GM19467 (cell line): ENCODE measurements around the gene HOXB7.

ENCODE experiments used
- ATAC-seq: cut with Tn5 transposase; IDR thresholded peaks from one replicate; pipeline ENCODE4 v1.9.1; 2021; ENCODE audit warnings: mild to moderate bottlenecking, moderate library complexity; ENCODE audit not compliant: unreplicated experiment

The HOXB7 gene

GRCh38 chr17:48586355-48587258 is 24.2 kb downstream of the HOXB7 start:
- ATAC-seq, result no peak

DNA sequence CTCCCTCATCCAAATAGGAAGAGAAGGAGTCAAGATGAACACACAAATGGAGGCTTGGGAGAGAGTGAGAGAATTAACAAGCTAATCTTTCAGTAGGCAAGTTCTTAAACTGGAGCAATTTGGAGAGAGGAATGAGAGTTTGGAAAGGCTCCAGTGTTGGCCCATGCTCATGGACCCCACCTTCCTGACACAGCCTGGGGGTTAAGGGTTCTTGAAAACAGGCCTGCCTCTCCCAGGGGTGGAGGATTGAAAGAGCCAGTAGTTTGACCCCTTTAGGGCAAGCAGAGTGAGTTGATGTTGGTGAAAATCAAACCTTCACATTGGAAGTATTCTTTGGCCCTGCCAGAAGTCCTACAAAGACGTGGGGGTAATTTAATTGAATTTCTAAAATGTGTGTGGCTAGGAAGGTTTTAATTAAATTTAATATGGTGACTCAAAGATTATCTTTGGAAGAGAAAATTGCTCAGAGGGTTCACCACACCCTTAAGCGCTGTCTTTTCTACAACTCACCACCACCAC is 26.5 kb downstream of the HOXB7 start:
- ATAC-seq, result no peak

DNA sequence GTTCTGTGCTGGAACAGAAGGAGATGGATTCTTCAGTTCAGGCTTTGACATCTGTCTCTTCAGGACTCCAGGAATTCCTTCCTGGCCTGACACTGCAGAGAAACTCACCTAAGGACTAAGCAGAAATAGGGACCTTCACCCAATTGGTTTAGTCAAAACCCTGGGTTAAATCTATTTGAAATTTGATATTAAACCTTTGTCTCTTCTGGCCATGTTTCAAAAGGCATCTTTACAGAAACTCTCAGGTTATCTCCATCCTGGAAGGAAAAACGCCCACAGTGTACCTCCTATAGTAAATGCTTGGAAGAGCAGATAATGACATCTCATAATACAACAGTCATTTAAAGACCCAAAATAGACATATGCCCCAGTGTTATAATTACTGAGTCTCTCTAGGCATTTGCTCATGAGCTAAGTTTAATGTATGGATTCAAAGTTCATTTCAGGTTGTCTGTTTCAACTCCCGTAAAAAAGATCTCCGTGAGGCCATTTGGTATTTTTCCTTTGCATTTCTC is 27.1 kb downstream of the HOXB7 start:
- no peak for ATAC-seq

GRCh38 chr17:48582750-48583069 is 28.1 kb downstream of the HOXB7 start:
- ATAC-seq, result no peak

GRCh38 chr17:48579760-48580554 is 30.9 kb downstream of the HOXB7 start:
- no peak for ATAC-seq

GRCh38 chr17:48579471-48579759 is 31.4 kb downstream of the HOXB7 start:
- no peak for ATAC-seq

- ATAC-seq, result no peak
Observed at GRCh38 chr17:48578616-48579470, 32.0 kb downstream of the HOXB7 start.

GRCh38 chr17:48577946-48578615 is 32.7 kb downstream of the HOXB7 start, which contains the start of gene HOXB4:
TSS of gene HOXB4 (minus strand) at chr17:48578350. CDS start at chr17:48578319, 31 bp downstream.
- no peak for ATAC-seq

GRCh38 chr17:48577330-48577945 is 33.4 kb downstream of the HOXB7 start:
- ATAC-seq, result no peak

DNA sequence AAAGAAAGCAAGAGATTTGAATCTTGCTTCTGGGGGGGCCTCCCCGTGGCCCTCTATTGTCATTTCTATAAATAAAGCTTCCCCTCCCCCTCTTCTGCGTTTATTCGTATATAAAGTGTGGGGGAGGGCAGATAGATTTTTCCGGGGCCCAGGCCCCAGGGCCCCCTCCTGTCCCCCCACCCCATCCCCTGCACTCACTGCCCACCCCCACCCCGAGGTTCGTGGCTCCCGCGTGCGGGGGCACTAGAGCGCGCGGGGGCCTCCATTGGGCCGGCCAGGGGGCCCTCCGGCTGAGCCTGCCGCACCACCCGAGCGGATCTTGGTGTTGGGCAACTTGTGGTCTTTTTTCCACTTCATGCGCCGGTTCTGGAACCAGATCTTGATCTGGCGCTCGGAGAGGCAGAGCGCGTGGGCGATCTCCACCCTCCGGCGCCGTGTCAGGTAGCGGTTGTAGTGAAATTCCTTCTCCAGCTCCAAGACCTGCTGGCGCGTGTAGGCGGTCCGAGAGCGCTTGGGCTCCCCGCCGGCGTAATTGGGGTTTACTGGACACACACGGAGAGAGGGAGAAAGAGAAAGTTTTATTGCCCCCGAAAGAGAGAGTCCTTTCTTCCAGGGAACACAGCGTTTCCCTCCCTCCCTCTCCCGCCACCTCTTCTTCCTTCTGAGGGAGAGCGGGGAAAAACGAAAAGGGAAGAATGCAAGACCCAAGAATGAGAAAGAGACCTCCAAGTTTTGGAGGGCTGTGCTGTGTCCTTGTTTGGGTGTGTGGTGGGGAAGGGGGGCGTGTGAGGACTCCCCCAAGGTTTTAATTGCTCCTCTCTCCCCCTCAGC is 34.1 kb downstream of the HOXB7 start:
- ATAC-seq, result no peak

GRCh38 chr17:48575673-48576478 is 34.9 kb downstream of the HOXB7 start:
- no peak for ATAC-seq

GRCh38 chr17:48575066-48575582 is 35.7 kb downstream of the HOXB7 start:
- ATAC-seq, result no peak

DNA sequence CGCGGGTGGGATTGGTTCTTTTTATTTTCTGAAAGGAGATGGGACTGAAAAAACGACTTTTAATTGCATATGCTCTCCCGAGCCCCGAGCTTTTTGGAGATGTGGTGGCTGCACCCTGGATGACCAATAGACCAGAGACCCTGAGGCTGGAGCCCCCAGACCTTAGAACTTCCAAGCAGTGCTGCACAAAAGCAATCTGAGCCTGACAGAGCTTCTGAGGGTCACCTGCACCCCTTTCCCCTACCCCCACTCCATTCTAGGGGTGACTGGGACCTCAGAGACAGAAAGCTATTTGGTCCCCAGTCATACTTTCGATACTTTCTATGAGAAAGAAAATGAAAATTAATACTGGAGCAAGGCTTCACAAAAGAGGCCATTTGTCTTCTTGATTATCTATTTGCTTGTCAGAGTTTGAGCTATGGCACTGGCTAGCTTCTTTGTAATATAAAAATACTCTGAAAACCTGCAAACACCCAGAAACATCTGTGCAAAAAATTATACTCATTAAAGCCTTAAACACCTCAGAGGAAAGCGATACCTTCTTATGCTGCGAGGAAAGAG is 36.2 kb downstream of the HOXB7 start:
- ATAC-seq, result no peak

- no peak for ATAC-seq
Observed at GRCh38 chr17:48571826-48572417, 38.9 kb downstream of the HOXB7 start.

GRCh38 chr17:48571024-48571818 is 39.6 kb downstream of the HOXB7 start:
- ATAC-seq, result no peak

GRCh38 chr17:48570325-48571023 is 40.3 kb downstream of the HOXB7 start:
- no peak for ATAC-seq
